SK-N-SH treated with all-trans-retinoic acid at 6 μM for 48 hours (cell line): ENCODE results near the gene UBE2L6.

ENCODE experiments used
- CSRNP3 ChIP-seq: fragments of 250-450 bp; sonication (Bioruptor Pico); IDR thresholded peaks from 2 replicates; pipeline ENCODE4 v1.5.1; 2021; ENCODE audit warnings: mild to moderate bottlenecking, moderate library complexity
- ISL1 ChIP-seq: fragments of 250-450 bp; sonication (Bioruptor Pico); IDR thresholded peaks from 2 replicates; pipeline ENCODE4 v2.1.2; 2022; ENCODE audit warnings: mild to moderate bottlenecking, moderate library complexity
- OSR1 ChIP-seq: fragments of 250-450 bp; sonication (Bioruptor Pico); IDR thresholded peaks from 2 replicates; pipeline ENCODE4 v1.8.0; 2022; ENCODE audit warnings: moderate library complexity, mild to moderate bottlenecking, inconsistent platforms
- PATZ1 ChIP-seq: fragments of 250-450 bp; sonication (Bioruptor Pico); IDR thresholded peaks from 2 replicates; pipeline ENCODE4 v1.8.0; 2020; ENCODE audit warnings: mild to moderate bottlenecking, moderate library complexity, borderline replicate concordance
- RARB ChIP-seq: fragments of 250-450 bp; sonication (Bioruptor Pico); IDR thresholded peaks from 2 replicates; pipeline ENCODE4 v1.8.0; 2021; ENCODE audit warnings: mild to moderate bottlenecking, moderate library complexity
- ZFP3 ChIP-seq: fragments of 250-450 bp; sonication (Bioruptor Pico); IDR thresholded peaks from 2 replicates; pipeline ENCODE4 v1.5.0; 2020; ENCODE audit warnings: mild to moderate bottlenecking, moderate library complexity
- ZFP30 ChIP-seq: fragments of 450-650 bp; formaldehyde crosslinking; IDR thresholded peaks from 2 replicates; pipeline ENCODE4 v1.5.0; 2022; ENCODE audit warnings: mild to moderate bottlenecking, moderate library complexity
- ZNF565 ChIP-seq: fragments of 450-650 bp; formaldehyde crosslinking; conservative IDR thresholded peaks from 2 replicates; pipeline ENCODE4 v1.5.0; 2020; ENCODE audit warnings: low read depth, mild to moderate bottlenecking, moderate library complexity
- ZNF8 ChIP-seq: fragments of 450-650 bp; formaldehyde crosslinking; IDR thresholded peaks from 2 replicates; pipeline ENCODE4 v1.5.0; 2020; ENCODE audit warnings: mild to moderate bottlenecking, moderate library complexity

- no peak for TF ChIP-seq ZNF565 (CRISPR knock-in tag)
- TF ChIP-seq PATZ1 = no peak
- TF ChIP-seq RARB (CRISPR knock-in tag) = no peak
- no peak for TF ChIP-seq ZFP3 (CRISPR knock-in tag)
- no peak for TF ChIP-seq OSR1 (CRISPR knock-in tag)
- no peak for TF ChIP-seq ZNF8 (CRISPR knock-in tag)
- TF ChIP-seq ZFP30 = no peak
- TF ChIP-seq CSRNP3 (CRISPR knock-in tag) = no peak
- no peak for TF ChIP-seq ISL1 (CRISPR knock-in tag)
Observed at GRCh38 chr11:57560146-57560545, 7.3 kb downstream of the UBE2L6 start.
